ENCODE measurements around the gene PTCH1.

DNA sequence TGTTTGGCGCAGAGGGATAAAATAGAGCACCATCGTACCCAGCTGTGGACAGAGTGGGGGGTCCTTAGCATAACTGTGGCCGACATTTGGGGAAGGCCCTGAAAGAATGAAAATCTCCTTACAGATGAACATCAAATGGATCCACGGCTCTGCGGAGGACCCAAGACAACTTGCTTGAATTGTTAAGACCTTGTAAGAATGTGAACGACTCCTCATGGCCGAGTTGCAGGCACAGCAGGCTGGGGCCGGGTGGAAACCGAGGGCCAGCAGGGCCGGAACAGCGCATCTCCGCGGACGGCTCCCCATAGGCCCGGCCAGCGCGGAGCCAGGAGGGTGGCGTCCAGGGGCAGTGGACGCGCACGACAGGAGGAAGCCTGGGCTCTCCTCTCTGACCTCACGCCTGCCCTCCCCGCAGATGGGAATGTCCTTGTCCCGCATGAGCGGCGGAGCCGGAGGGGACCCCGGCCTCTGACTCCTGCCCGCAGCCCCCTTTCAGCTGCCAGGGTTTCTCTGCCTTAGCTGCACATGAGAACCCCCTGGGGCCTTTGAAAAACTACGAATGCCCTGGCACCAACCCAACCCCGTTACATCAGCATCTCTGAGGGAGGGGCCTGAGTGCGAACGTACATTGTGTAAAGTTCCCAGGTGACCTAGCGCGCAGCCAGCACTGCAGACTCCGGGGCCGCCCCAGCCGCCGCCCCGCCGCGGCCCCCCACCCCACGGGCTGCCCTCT is 36.2 kb upstream of the PTCH1 start:
- TF ChIP-seq, protein P1, sequence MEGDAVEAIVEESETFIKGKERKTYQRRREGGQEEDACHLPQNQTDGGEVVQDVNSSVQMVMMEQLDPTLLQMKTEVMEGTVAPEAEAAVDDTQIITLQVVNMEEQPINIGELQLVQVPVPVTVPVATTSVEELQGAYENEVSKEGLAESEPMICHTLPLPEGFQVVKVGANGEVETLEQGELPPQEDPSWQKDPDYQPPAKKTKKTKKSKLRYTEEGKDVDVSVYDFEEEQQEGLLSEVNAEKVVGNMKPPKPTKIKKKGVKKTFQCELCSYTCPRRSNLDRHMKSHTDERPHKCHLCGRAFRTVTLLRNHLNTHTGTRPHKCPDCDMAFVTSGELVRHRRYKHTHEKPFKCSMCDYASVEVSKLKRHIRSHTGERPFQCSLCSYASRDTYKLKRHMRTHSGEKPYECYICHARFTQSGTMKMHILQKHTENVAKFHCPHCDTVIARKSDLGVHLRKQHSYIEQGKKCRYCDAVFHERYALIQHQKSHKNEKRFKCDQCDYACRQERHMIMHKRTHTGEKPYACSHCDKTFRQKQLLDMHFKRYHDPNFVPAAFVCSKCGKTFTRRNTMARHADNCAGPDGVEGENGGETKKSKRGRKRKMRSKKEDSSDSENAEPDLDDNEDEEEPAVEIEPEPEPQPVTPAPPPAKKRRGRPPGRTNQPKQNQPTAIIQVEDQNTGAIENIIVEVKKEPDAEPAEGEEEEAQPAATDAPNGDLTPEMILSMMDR (IDR thresholded peaks at IDR 0.05; ENCODE audit: low read length), result no peak
- TF ChIP-seq EZH2 (optimal IDR thresholded peaks at IDR 0.05; ENCODE audit: low read depth, low read length) (no peak), EZH2phosphoT487 (IDR thresholded peaks at IDR 0.05; ENCODE audit: low read length) (no peak)
